IPS-11a (cell line): ENCODE results near the gene USP47.

Experiments used
- H3K4me3 ChIP-seq: one replicate; pipeline ENCODE4 v1.5.1; 2013; ENCODE audit warnings: low read depth, low read length, control low read depth

Gene USP47

GRCh38 chr11:11841723-11842420, at the start of gene USP47:
Gene USP47 (plus strand): TSS chr11:11841972. CDS start chr11:11842186, 214 bp downstream.
- peak within 1 kb of the TSS; percentile 79 for H3K4me3 ChIP-seq

DNA sequence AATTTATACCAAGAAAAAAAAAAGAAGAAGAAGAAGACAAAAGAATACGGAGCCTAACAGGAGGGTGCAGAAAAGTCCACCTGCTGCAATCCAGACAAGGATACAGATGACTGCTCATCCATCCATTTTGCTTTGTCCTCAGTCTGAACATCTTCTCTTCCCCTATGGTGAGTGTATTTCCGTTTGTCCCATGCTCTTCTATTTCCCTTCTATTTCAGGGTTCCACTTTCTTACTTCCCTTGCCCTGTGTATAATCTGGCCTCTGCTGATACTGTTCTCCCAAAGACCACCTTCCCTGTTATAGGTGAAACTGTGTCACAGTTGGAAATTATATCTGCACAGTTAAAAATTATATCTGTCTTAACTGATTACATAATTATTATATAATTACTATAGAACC, 48.7 kb upstream of the USP47 start:
- H3K4me3 ChIP-seq, result no peak overlapping the region

DNA sequence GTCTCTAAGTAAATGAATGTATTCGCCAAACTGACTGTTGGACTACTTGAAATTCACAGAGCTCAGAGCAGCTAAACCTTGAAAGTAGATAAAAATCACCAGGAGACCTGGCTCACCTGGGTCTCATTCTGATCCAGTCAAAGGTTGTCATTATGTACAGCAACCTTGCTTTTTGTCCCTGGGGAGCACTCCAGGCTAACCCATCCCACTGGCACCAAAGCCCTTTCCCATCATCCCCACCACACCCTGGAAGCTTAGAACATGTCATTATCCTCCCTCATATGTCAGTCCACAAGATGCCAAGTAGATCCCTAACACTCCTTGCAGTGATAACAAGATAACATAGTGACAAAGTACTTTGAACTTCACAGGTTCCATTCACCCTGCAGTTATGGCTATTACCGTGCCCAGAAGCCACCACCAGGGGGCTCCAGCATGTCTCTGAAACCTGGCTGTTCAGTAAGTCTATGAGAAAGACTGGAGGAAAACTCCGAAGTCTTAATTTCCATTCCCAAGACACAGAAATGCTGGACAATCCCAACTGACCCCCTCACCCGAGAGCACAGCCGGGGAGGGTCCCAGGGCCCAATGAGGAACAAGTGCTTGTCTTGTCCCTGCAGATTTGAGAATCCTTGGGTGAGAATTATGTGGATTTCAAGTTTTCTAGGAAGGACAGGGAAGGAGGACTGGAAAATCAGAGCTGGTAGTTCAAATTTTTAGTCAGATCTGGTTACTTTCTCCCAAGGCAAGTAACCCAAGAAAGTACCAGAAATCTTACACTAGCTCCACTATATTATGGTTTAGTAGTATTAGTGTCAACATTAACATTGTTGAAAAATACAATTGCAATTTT, 43.0 kb upstream of the USP47 start:
- no peak overlapping the region for H3K4me3 ChIP-seq

- H3K4me3 ChIP-seq, result no peak overlapping the region
These were observed 36.5 kb upstream of the USP47 start for GRCh38 chr11:11805228-11805627.

- H3K4me3 ChIP-seq, result no peak overlapping the region
These were observed 35.7 kb upstream of the USP47 start for GRCh38 chr11:11806074-11806473.

GRCh38 chr11:11806586-11806985, 35.2 kb upstream of the USP47 start:
- no peak overlapping the region for H3K4me3 ChIP-seq

DNA sequence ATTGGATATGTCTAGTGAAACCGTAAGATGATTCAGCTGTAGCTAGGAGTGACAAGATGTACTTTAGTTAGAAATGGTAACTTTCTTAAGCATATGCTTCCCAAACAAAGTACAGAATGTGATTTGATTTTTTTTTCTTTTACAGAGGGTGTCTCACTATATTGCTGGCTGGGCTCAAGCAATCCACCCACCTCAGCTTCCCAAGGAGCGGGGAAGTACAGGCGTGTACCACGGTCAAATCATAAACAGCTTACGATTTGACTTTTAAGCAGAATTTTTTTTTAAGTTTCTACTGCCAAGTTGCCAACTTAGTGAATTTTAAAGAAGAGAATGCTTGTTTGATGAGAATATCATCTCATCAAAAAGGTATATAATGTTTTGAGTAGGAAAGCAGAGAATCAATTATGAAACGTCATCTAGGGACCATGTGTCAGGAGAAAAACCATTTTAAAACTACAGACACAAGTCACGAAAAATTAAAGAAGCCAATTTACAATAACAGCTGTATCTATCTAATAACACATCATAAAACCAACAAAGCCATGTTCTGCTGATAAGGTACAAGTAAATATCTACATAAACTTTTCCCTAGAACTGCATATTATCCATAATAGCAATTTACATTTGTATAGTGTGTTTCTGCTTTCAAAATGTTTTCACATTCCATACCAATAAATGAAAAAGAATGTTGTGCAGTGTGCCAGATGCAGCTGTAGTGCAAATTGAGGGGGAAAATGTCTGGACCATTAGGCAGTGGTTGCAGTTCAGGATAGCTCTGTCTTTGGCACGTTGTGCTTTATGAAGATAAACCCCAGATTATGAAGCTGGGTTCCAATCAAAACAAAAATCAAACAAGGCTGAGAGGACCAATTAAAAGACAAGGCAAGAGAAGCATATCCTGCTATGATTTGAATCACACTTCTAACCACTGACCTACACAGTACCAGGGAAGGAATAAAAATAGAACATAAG, 33.7 kb upstream of the USP47 start:
- no peak overlapping the region for H3K4me3 ChIP-seq

GRCh38 chr11:11808992-11809615, 32.7 kb upstream of the USP47 start:
- no peak overlapping the region for H3K4me3 ChIP-seq

- H3K4me3 ChIP-seq, result no peak overlapping the region
These were observed 30.7 kb upstream of the USP47 start for GRCh38 chr11:11810764-11811726.

DNA sequence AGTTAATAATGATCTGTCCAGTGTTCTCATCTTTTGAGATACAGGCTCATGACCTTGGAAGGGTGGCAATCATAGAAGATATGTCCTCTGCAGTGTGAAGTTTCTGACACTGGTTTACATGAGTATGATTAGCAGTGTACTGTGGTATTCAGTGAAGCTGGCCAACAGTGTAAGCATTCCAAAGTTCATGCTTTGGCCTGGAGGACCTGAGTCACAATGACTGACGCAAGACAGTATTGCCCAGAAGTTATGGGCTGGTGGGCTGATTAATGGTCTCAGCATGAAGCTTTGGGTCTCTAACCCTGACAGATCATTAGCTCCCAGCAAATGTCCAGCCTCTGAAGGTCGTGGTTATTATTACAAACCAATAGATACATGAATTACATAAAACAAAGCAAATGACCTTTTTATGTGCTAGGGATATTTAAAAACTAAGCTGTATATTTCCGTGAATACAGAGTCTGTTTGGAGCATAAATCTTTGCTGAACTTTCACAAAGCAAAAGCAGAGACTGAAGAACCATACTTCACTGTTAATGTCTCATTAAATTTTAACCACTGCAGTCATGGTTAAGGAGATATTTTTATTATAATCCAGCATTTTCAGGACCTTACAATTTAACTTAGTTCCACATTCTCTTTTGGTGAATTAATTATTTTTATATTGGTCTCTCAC, 28.3 kb upstream of the USP47 start:
- H3K4me3 ChIP-seq, result no peak overlapping the region

DNA sequence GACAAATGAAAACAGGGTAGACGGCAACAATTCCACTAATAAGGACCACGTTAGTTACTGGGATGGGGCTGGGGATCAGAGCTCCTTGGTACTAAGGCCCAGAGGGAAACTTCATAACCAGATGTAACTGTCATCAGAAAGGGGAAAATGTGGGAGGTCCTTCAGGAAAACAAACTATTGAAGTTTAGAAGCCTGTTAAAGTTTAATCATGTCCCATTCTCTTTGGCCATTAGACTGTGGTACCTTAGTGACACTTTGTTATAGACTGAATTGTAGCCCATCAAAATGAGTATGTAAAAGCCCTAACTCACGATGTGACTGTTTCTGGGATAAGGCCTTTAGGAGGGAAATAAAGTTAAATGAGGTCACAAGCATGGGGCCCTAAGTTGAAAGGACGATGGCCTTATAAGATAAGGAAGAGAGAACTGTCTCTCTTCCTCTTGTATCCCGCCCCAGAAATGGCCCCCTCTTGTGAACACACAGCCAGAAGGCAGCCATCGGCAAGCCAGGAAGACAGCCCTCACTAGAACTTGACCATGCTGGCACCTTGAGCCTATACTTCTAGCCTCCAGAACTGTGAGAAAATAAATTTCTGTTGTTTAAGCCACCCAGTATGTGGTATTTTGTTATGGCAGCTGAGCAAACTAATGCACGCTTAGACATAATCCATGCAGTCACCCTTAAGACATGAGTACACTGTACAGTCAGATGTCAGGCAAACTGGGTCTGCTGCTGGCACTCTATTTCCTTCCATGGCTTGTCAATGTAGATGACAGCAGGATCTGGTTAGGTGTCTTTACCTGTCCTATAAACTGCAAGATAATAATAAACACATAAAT, 26.9 kb upstream of the USP47 start:
- no peak overlapping the region for H3K4me3 ChIP-seq

- no peak overlapping the region for H3K4me3 ChIP-seq
These were observed 25.1 kb upstream of the USP47 start for GRCh38 chr11:11816511-11817314.

DNA sequence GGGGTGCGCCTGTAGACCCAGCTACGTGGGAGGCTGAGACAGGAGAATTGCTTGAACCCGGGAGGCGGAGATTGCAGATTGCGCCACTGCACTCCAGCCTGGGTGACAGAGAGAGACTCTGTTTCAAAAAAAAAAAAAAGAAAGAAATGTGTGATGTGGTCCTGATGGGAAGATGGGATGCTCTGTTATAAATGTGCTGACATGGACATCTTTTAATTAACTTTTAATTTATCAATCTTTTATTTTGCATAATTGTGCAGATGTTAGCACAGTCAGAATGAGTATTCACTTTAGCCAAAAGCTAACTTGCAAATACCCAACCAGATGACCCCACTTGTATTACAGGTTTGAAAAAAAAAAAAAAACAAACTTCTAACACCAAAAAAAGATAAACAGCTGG, 23.8 kb upstream of the USP47 start:
- H3K4me3 ChIP-seq, result no peak overlapping the region

GRCh38 chr11:11818529-11819121, 23.1 kb upstream of the USP47 start:
- no peak overlapping the region for H3K4me3 ChIP-seq

- H3K4me3 ChIP-seq, result no peak overlapping the region
These were observed 19.9 kb upstream of the USP47 start for GRCh38 chr11:11821899-11822298.

DNA sequence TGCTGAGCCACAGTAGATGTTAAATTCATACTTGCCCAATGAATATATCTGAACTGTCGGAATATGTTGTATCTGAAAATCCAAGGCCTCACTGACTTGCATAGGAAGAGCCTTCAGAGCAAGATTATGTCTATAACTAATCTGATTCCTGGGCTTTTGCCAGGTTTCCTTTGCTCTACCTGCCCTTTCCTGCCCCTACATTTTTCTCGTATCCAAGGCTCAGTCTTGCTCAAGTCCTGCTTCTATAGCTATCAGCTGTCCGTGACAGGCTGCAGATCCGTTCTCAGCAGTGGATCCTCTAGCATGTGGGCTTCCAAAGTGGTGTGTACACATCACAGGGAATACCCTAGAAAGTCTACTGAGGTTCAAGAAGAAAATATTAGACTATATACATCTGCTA, 18.8 kb upstream of the USP47 start:
- H3K4me3 ChIP-seq, result no peak overlapping the region

DNA sequence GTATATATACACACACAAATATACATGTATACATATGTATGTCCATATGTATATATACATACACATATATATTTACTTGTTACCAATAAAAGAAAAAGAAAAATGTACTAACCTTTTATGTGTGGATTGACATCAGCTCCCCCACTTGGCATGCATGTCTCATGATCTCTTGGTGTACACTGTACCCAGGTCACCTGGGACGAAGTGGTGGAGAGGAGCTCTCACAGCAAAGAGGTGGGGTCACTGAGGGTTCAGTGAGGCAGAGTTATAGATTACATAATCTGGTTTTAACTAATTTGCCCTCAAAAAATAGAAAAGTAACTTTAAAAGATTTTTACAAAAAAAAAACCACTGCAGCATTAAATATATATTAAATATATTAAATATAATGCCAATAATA, 15.5 kb upstream of the USP47 start:
- no peak overlapping the region for H3K4me3 ChIP-seq
